GM12872 (cell line): Measurements from ENCODE around the gene KLC1.

ENCODE experiments used
- CTCF ChIP-seq: IDR thresholded peaks from 3 replicates; pipeline ENCODE4 v1.5.1; 2011; ENCODE audit warnings: low read depth, mild to moderate bottlenecking, low read length, moderate library complexity; ENCODE audit not compliant: insufficient read depth

The KLC1 gene

GRCh38 chr14:103616635-103617300, 12.2 kb upstream of the KLC1 start:
- no peak for TF ChIP-seq CTCF

DNA sequence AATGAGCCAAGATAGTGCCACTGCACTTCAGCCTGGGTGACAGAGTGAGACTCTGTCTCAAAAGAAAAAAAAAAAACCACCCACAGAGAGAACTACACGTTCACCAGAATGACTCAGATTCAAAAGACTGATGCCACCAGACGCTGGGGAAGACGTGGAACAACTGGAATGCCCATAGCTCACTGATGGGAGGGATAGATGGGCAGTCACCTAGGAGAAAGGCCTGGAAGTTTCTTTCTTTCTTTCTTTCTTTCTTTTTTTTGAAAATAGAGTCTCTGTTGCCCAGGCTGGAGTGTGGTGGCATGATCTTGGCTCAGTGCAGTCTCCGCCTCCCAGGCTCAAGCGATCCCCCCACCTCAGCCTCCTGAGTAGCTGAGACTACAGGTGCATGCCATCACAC, 10.0 kb upstream of the KLC1 start:
- TF ChIP-seq CTCF, result no peak

- TF ChIP-seq CTCF, result no peak
Observed at GRCh38 chr14:103621860-103622259, 7.2 kb upstream of the KLC1 start.

DNA sequence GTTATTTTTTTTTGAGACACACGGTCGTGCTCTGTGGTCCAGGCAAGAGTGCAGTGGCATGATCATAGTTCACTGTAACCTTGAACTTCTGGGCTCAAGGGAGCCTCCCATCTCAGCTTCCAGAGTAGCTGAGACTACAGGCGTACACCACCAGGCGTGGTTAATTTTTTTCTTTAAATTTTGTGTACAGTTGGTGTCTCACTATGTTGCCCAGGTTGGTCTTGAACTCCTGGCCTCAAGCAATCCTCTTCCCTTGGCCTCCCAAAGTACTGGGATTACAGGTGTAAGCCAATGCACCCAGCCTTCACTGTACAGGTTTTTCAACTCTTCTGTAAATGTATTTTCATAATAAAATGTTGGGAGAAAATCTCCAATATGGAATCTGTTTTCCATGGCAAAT, 5.7 kb upstream of the KLC1 start:
- TF ChIP-seq CTCF, result no peak

- no peak for TF ChIP-seq CTCF
Observed at GRCh38 chr14:103623883-103624482, 5.0 kb upstream of the KLC1 start.

- no peak for TF ChIP-seq CTCF
Observed at GRCh38 chr14:103624860-103625259, 4.2 kb upstream of the KLC1 start.

DNA sequence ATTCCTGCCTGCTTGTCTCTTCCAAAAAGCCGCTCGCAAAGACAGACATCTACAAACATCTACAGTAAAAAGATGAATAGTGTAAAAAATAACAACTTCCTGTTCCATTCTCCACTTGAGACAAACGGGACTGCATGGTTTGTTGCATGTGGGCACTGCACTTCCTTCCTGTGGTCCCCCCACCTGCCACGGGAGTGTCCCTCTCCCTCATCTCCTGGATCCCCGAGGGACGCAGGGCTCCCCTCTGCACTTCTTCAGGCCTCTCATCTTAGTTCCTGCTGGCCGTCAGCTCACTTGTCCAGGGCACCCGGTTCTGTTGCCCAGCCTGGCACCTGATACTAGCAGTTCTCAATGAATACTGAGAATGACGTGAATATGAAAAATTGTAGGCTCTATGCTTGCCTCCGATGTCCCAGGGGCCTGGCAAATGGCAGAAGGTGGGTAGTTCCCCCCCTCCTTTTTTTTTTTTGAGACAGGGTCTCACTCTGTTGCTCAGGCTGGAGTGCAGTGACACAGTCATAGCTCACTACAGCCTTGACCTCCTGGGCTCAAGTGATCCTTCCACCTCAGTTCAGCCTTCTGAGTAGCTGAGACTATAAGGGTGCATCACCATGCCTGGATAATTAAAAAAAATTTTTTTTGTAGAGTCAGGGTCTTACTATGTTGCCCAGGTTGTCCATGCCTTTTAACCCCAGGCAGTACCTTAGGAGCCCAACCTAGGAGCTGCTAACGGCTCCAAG, 3.5 kb upstream of the KLC1 start:
- no peak for TF ChIP-seq CTCF
